RWPE2 (cell line): ENCODE measurements around the gene CDC42.

Experiments used
- ATAC-seq: fragments of 200-7000 bp; cut with Tn5 transposase; 3 replicates; pipeline ENCODE4 v1.9.1; 2021; ENCODE audit warnings: low read depth
- DNase-seq: peaks from one replicate; pipeline ENCODE4 v3.0.0-alpha.2; 2020; ENCODE audit warnings: low spot score
- H3K27ac ChIP-seq: fragments of 450-650 bp; 2 replicates; pipeline ENCODE4 v1.5.1; 2017; ENCODE audit warnings: mild to moderate bottlenecking; ENCODE audit not compliant: poor library complexity, severe bottlenecking
- H3K27me3 ChIP-seq: fragments of 250-450 bp; sonication (Bioruptor Pico); 2 replicates; pipeline ENCODE4 v1.5.1; 2021; ENCODE audit warnings: mild to moderate bottlenecking, moderate library complexity; ENCODE audit not compliant: insufficient read depth, poor library complexity, severe bottlenecking
- H3K36me3 ChIP-seq: fragments of 250-450 bp; sonication (Bioruptor Pico); 2 replicates; pipeline ENCODE4 v1.5.1; 2020; ENCODE audit warnings: low read depth, mild to moderate bottlenecking, moderate library complexity
- H3K4me1 ChIP-seq: fragments of 250-450 bp; sonication (Bioruptor Pico); 2 replicates; pipeline ENCODE4 v1.5.1; 2021; ENCODE audit warnings: mild to moderate bottlenecking, moderate library complexity; ENCODE audit not compliant: insufficient read depth, poor library complexity, severe bottlenecking
- H3K4me3 ChIP-seq: fragments of 250-450 bp; sonication (Bioruptor Pico); 2 replicates; pipeline ENCODE4 v1.5.1; 2021; ENCODE audit warnings: mild to moderate bottlenecking, moderate library complexity; ENCODE audit not compliant: severe bottlenecking
- H3K9me3 ChIP-seq: fragments of 250-450 bp; sonication (Bioruptor Pico); 2 replicates; pipeline ENCODE4 v1.5.1; 2021; ENCODE audit warnings: mild to moderate bottlenecking, moderate library complexity; ENCODE audit not compliant: severe bottlenecking
- TF ChIP-seq, protein P1 (sequence below): fragments of 450-650 bp; IDR thresholded peaks from one replicate; pipeline ENCODE4 v1.5.1; 2017; ENCODE audit warnings: mild to moderate bottlenecking, moderate library complexity; ENCODE audit not compliant: poor library complexity, severe bottlenecking

The CDC42 gene

DNA sequence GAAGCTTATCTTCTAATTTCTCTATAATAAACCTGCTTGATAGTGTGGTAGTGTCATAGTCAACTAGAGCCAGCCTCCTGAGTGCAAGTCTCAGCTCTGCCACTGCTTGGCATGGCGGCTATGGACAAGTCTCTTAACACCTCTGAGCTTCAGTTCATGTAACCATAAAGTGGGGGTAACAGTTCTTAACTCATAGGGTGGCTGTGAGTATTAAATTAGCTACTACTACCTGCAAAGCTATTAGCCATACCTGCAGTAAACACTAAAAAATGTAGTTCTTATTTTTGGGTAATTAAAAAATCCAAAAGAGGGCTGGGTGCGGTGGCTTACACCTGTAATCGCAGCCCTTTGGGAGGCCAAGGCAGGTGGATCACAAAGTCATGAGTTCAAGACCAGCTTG, 2.2 kb upstream of the CDC42 start:
- Histone ChIP-seq H3K4me1 (peaks cover 18% of the 10 kb centered on the region), H3K27me3 (no peaks in the 10 kb centered on the region), H3K9me3 (no peaks in the 10 kb centered on the region), H3K4me3 (no peak overlapping the region), H3K27ac (no peak overlapping the region), H3K36me3 (peaks cover 12% of the 10 kb centered on the region)
- DNase-seq (no peak), ATAC-seq (no peak)
- TF ChIP-seq, protein P1, sequence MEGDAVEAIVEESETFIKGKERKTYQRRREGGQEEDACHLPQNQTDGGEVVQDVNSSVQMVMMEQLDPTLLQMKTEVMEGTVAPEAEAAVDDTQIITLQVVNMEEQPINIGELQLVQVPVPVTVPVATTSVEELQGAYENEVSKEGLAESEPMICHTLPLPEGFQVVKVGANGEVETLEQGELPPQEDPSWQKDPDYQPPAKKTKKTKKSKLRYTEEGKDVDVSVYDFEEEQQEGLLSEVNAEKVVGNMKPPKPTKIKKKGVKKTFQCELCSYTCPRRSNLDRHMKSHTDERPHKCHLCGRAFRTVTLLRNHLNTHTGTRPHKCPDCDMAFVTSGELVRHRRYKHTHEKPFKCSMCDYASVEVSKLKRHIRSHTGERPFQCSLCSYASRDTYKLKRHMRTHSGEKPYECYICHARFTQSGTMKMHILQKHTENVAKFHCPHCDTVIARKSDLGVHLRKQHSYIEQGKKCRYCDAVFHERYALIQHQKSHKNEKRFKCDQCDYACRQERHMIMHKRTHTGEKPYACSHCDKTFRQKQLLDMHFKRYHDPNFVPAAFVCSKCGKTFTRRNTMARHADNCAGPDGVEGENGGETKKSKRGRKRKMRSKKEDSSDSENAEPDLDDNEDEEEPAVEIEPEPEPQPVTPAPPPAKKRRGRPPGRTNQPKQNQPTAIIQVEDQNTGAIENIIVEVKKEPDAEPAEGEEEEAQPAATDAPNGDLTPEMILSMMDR, result no peak

DNA sequence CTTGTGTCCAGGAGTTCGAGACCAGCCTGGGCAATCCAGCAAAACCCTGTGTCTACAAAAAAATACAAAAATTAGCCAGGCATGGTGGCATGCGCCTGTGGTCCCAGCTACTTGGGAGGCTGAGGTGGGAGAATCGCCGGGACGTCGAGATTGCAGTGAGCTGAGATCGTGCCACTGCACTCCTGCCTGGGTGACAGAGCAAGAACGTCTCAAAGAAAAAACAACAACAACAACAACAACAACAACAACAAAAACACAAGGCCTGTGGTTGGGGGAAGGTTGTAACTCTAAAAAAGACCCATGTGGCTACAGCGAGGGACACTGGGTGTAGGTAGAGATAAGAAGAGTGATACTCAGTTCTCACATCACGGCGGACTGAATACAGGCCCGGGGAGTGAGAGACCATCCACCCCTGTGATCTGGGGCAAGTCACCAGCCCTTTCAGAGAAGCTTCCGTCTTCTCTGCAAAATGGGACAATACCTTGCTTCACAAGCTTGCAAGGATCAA, 848 bp upstream of the CDC42 start:
- Histone ChIP-seq H3K9me3 (no peaks in the 10 kb centered on the region), H3K27ac (peak overlapping the region; percentile 95), H3K36me3 (peaks cover 26% of the 10 kb centered on the region), H3K4me1 (peaks cover 22% of the 10 kb centered on the region), H3K4me3 (no peak overlapping the region), H3K27me3 (no peaks in the 10 kb centered on the region)
- ATAC-seq (no peak), DNase-seq (no peak)
- TF ChIP-seq, protein P1, result no peak

DNA sequence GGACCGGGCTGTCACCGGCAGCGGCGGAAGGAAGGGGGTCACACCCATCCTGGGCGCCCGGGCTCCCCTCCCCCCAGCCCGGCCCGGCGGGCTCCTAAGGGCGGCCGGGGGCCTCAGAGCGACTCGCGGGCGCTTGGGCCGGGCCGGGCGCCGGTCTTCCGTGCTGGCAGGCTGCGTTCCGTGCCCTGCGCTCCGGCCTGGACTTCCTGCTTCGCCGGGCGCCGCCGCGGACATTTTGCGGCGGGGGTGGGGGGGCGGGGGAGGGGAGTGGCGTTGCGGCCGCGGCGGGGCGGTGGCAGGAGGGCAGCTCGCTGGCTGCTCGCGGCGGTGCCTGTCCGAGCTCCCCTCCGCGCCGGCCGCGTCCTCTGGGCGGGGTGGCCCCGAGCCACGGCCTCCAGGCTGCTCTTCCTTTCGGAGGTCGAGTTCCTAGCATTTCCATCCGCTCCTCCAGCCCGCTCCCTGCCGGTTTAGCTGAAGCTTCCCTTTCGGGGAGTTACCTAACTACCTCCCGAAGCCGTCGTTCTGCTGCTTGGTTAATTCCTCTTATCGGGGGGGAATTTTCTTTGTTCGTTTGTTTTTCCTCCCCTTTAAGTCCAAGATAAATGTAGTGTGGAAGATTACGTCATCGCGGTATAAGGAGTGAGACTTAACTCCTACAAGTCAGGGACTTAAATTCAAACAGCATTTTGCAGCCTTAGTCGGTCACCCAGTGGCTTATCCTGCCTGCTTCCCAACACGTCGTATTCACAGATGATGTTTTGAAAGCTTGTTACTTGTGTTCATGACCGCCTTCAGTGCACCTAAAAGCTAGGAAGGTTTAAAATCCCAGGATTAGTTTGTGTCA, 730 bp downstream of the CDC42 start:
- peak; percentile 49 for ATAC-seq
- TF ChIP-seq, protein P1, result no peak
- DNase-seq, result no peak

DNA sequence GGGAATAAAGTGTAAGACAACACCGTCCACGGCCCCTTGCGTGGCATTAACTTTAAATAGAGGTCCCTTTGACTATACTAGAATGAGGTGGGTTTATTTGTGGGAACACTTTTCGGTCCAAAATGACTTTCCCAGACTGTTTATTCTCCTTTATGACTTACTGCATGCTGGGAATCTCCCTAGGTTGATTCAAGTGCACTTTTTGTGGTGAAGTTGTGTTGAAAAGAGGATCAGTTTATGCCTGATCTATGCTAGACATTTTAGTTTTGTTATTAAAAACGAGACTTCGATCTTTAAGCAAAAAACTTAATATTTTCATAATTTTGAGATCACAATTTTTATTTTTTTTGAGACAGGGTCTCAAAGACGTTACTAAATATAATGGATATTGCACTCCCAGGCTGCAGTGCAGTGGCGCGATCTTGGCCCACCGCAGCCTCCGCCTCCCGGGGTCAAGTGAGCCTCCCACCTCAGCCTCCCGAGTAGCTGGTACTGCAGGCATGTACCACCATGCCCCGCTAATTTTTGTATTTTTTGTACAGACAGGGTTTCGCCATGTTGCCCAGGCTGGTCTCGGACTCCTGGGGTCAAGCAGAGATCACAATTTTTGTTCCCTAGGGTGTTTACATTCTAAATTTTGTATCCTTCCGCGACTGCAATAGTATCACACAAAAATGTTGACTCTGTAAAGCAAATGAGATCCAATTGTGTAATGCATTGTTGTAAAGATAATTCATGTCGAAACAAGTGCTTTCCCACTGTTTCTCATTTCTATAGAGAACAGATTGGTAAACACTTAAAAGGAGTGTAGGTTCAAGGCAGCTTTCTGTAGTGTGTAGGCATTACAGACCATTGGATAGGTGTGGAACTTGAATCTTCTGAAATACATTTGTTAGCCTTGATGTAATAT, 1.6 kb downstream of the CDC42 start:
- Histone ChIP-seq H3K4me3 (peak overlapping the region; percentile 85), H3K9me3 (no peaks in the 10 kb centered on the region), H3K36me3 (peaks cover 50% of the 10 kb centered on the region), H3K27me3 (no peaks in the 10 kb centered on the region), H3K4me1 (peaks cover 23% of the 10 kb centered on the region), H3K27ac (peak overlapping the region; percentile 95)
- TF ChIP-seq, protein P1, result no peak
- ATAC-seq (no peak), DNase-seq (no peak)

More for the DNA sequence above, 730 bp downstream of the CDC42 start:
- Histone ChIP-seq H3K4me3 (peak overlapping the region; percentile 85), H3K36me3 (peaks cover 41% of the 10 kb centered on the region), H3K27me3 (no peaks in the 10 kb centered on the region), H3K27ac (peak overlapping the region; percentile 95), H3K4me1 (peaks cover 23% of the 10 kb centered on the region), H3K9me3 (no peaks in the 10 kb centered on the region)
